Subcutaneous abdominal adipose tissue (tissue), 5 donors: Measurements from ENCODE around the gene FARSA.
"Not testable (repeated sequence)": the region's sequence is repeated elsewhere in the genome, so short reads cannot be mapped to it uniquely, and the experiment has no call there.

Source experiments
- H3K27ac ChIP-seq: one replicate; pipeline ENCODE4 v1.7.0; 2013; ENCODE audit warnings: low read depth, mild to moderate bottlenecking, inconsistent platforms, low read length, moderate library complexity
- H3K27me3 ChIP-seq, 5 donors: one replicate each; pipeline ENCODE4 v1.7.0; 2013; ENCODE audit warnings: low read length in 5 of 5, inconsistent platforms in 1 of 5; ENCODE audit not compliant: control insufficient read depth in 5 of 5, insufficient read depth in 4 of 5
- H3K36me3 ChIP-seq, 5 donors: one replicate each; pipeline ENCODE4 v1.7.0; 2013; ENCODE audit warnings: low read length in 5 of 5; ENCODE audit not compliant: control insufficient read depth in 5 of 5, insufficient read depth in 5 of 5
- H3K4me1 ChIP-seq, 5 donors: one replicate each; pipeline ENCODE4 v1.7.0; 2013; ENCODE audit warnings: low read length in 5 of 5, mild to moderate bottlenecking in 3 of 5, moderate library complexity in 1 of 5; ENCODE audit not compliant: control insufficient read depth in 5 of 5, insufficient read depth in 5 of 5
- H3K4me3 ChIP-seq, 5 donors: one replicate each; pipeline ENCODE4 v1.7.0; 2013; ENCODE audit warnings: low read length in 5 of 5, low read depth in 1 of 5
- H3K9ac ChIP-seq, 5 donors: one replicate each; pipeline ENCODE4 v1.7.0; 2013; ENCODE audit warnings: low read length in 5 of 5, mild to moderate bottlenecking in 4 of 5, moderate library complexity in 3 of 5
- H3K9me3 ChIP-seq, 5 donors: one replicate each; pipeline ENCODE4 v1.7.0; 2013; ENCODE audit warnings: low read length in 5 of 5; ENCODE audit not compliant: control insufficient read depth in 5 of 5
- donor health status: healthy.
- donor health status: healthy.
- donor health status: healthy.
- donor health status: healthy.
- donor health status: healthy.

The FARSA gene

GRCh38 chr19:12933287-12934072 lies at the start of gene FARSA:
Gene FARSA, minus strand, starts transcription at chr19:12933711. Its CDS starts 15 bp downstream, at chr19:12933696.
- H3K9ac ChIP-seq = peak within 1 kb of the TSS; percentile 80 to 94 (median 87)
- peaks cover 3 to 24% (median 20%) of the 10 kb centered on the region in 5 donors for H3K36me3 ChIP-seq
- H3K9me3 ChIP-seq = no peaks in the 10 kb centered on the region
- H3K27ac ChIP-seq = peak within 1 kb of the TSS; percentile 74
- H3K4me1 ChIP-seq = peaks cover 10 to 33% (median 27%) of the 10 kb centered on the region in 5 donors
- H3K27me3 ChIP-seq = no peaks in the 10 kb centered on the region
- peak within 1 kb of the TSS; percentile 93 to 100 (median 99) for H3K4me3 ChIP-seq

- Histone ChIP-seq H3K4me1 (peaks cover 12 to 30% (median 23%) of the 10 kb centered on the region in 5 donors), H3K36me3 (no peaks in the 10 kb centered on the region), H3K9me3 (no peaks in the 10 kb centered on the region), H3K9ac (no peak overlapping the region), H3K27ac (no peak overlapping the region), H3K27me3 (no peaks in the 10 kb centered on the region), H3K4me3 (peak overlapping the region in 4 of 5 donors; percentile 36 to 48 (median 42))
These were observed 49.6 kb upstream of the FARSA start for GRCh38 chr19:12983091-12983490.

GRCh38 chr19:12982648-12983047 lies 49.1 kb upstream of the FARSA start:
- H3K27ac ChIP-seq = no peak overlapping the region
- peaks cover 14 to 32% (median 24%) of the 10 kb centered on the region in 5 donors for H3K4me1 ChIP-seq
- H3K9ac ChIP-seq = no peak overlapping the region
- no peaks in the 10 kb centered on the region for H3K36me3 ChIP-seq
- no peak overlapping the region for H3K4me3 ChIP-seq
- no peaks in the 10 kb centered on the region for H3K27me3 ChIP-seq
- no peaks in the 10 kb centered on the region for H3K9me3 ChIP-seq

- H3K27ac ChIP-seq = no peak overlapping the region
- H3K4me3 ChIP-seq = no peak overlapping the region
- H3K9me3 ChIP-seq = no peaks in the 10 kb centered on the region
- no peak overlapping the region for H3K9ac ChIP-seq
- no peaks in the 10 kb centered on the region for H3K36me3 ChIP-seq
- H3K4me1 ChIP-seq = peaks cover 7 to 23% (median 16%) of the 10 kb centered on the region in 5 donors
- H3K27me3 ChIP-seq = no peaks in the 10 kb centered on the region
These were observed 46.5 kb upstream of the FARSA start for GRCh38 chr19:12979974-12980373.

- H3K36me3 ChIP-seq, H3K27ac ChIP-seq, H3K4me1 ChIP-seq, H3K9me3 ChIP-seq, H3K27me3 ChIP-seq, H3K9ac ChIP-seq, H3K4me3 ChIP-seq: not testable (repeated sequence)
These were observed 42.6 kb upstream of the FARSA start for GRCh38 chr19:12976109-12976508.

GRCh38 chr19:12975221-12975741 lies 41.8 kb upstream of the FARSA start:
- Histone ChIP-seq H3K27ac (no peak overlapping the region), H3K9ac (no peak overlapping the region), H3K4me1 (peaks cover 3 to 7% (median 3%) of the 10 kb centered on the region in 5 donors), H3K4me3 (no peak overlapping the region), H3K36me3 (no peaks in the 10 kb centered on the region), H3K9me3 (no peaks in the 10 kb centered on the region), H3K27me3 (no peaks in the 10 kb centered on the region)

- Histone ChIP-seq H3K27me3 (no peaks in the 10 kb centered on the region), H3K36me3 (no peaks in the 10 kb centered on the region), H3K4me1 (peaks cover 3 to 13% (median 9%) of the 10 kb centered on the region in 5 donors), H3K9me3 (no peaks in the 10 kb centered on the region), H3K9ac (no peak overlapping the region), H3K4me3 (no peak overlapping the region), H3K27ac (no peak overlapping the region)
These were observed 41.0 kb upstream of the FARSA start for GRCh38 chr19:12974301-12975220.

GRCh38 chr19:12973236-12973635 lies 39.7 kb upstream of the FARSA start:
- Histone ChIP-seq H3K4me1 (peaks cover 3 to 16% (median 12%) of the 10 kb centered on the region in 5 donors), H3K9ac (no peak overlapping the region), H3K36me3 (no peaks in the 10 kb centered on the region)

GRCh38 chr19:12970070-12970820 lies 36.7 kb upstream of the FARSA start:
- Histone ChIP-seq H3K4me1 (peaks cover 0 to 14% (median 13%) of the 10 kb centered on the region in 5 donors), H3K9me3 (no peaks in the 10 kb centered on the region), H3K4me3 (no peak overlapping the region), H3K27ac (no peak overlapping the region), H3K9ac (no peak overlapping the region), H3K27me3 (no peaks in the 10 kb centered on the region), H3K36me3 (no peaks in the 10 kb centered on the region)

More at GRCh38 chr19:12973236-12973635, 39.7 kb upstream of the FARSA start:
- Histone ChIP-seq H3K27me3 (no peaks in the 10 kb centered on the region), H3K27ac (no peak overlapping the region), H3K4me3 (no peak overlapping the region), H3K9me3 (no peaks in the 10 kb centered on the region)
